HG02798 (cell line): ENCODE results near the gene CACNG5.

Experiments used
- ATAC-seq: cut with Tn5 transposase; IDR thresholded peaks from one replicate; pipeline ENCODE4 v1.9.1; 2021; ENCODE audit warnings: mild to moderate bottlenecking; ENCODE audit not compliant: unreplicated experiment, poor library complexity

Gene CACNG5

GRCh38 chr17:66934040-66934439, 99.1 kb downstream of the CACNG5 start:
- no peak for ATAC-seq
